Cardiac ventricle fibroblast (primary cell): Measurements from ENCODE around the gene P2RY4. TPM values are rescaled to one million over a fixed set of nuclear protein-coding genes. Genes with fewer than 3 reads are reported as not detected.

Source experiments
- total RNA-seq: library from RNA; depleted of rRNA; stranded (reverse); fragments of >200 nt; gene quantifications from 2 replicates; pipeline ENCODE4 v1.2.3, GENCODE V29; 2015

Gene P2RY4
- not detected in 2 replicates for total RNA-seq

DNA sequence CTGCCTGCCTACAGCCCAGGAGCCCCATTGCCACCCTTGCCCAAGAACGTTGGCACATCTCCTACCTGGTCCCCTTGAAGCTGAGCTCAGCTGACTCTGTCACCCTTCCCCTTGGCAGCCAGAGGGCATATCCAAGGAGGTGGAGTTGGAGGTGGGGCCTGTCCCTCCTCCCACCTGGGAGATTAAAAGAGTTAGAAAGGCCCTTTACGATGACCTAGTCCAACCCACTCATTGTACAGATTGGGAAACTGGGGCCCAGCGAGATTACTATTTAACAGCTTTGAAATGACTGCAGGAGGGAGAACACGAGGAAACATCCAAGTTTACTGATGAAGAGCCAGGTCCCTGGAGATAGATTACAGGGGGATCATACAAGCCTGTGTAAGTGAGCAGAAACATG, at the start of gene P2RY4:
Gene P2RY4, minus strand, starts transcription at position 101 of the 400 bp plus-strand sequence. CDS start 580 bp downstream, outside the sequence.

GRCh38 chrX:70289793-70290770, 30.1 kb upstream of the P2RY4 start, which contains the start of the genes KIF4A and PDZD11:
KIF4A (plus strand) TSS chrX:70290104; CDS start chrX:70290459, 355 bp downstream.
PDZD11 (minus strand) TSS chrX:70289927; CDS start chrX:70289341, 586 bp downstream.

GRCh38 chrX:70281951-70282350, 21.9 kb upstream of the P2RY4 start, which contains the start of gene RAB41:
RAB41 (plus strand) TSS chrX:70282172; CDS start chrX:70282218, 46 bp downstream.

DNA sequence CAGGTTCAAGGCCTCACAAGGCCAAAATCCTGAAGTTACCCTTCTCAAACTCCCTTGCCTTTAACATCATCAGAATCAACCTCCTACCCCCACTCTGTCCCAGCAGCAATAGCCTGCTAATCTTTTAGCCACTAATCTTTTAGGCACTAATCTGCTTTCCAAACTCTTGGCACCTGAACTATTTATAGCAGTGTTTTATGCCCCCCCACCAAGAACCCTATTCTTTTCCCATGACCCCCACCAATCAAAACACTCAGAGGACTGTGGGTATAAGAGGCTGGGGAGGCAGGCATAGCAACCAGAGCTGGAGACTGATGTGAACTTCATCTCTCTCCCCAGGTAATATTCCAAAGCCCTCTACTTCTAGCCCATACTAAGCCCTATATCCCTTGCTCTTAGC, 8.0 kb upstream of the P2RY4 start, which contains the start of gene ARR3:
Gene ARR3, plus strand, starts transcription at position 301 of the 400 bp plus-strand sequence. CDS start 1,052 bp downstream, outside the sequence.

DNA sequence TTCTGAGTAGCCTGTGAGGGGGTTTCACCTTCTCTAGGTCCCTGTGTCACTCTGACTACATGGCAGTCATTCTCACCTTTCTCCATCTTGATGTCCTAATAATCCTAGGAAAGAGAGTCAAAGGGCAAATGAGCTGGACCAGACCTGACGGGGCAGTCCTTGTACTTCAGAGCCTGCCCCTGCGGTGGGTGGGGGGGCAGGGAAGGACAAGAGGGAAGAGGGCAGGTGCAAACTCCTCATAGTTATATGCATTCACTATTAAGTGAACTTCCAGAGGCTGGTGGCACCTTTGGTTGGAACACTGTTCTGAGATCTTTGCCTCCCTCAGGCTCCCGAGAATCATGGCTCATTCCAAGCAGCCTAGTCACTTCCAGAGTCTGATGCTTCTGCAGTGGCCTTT, 25.6 kb downstream of the P2RY4 start, which contains the start of gene AWAT1:
Gene AWAT1, plus strand, starts transcription at position 301 of the 400 bp plus-strand sequence. Its CDS starts 41 bp downstream, at position 342.

Other genes with a start within 250 kb of the P2RY4 start
- not detected in 2 replicates for gene AWAT2, start 210.3 kb downstream of the P2RY4 start, total RNA-seq
- gene OTUD6A, start 197.7 kb downstream of the P2RY4 start, total RNA-seq, result not detected in 2 replicates
- gene IGBP1, start 126.8 kb downstream of the P2RY4 start, total RNA-seq, result 65.6 and 86.9 TPM in 2 replicates
- not detected in 2 replicates for gene DGAT2L6, start 82.7 kb downstream of the P2RY4 start, total RNA-seq
- gene AWAT1, start 25.5 kb downstream of the P2RY4 start, total RNA-seq, result not detected in 2 replicates
- gene ARR3, start 8.1 kb upstream of the P2RY4 start, total RNA-seq, result not detected in 2 replicates
- gene RAB41, start 22.0 kb upstream of the P2RY4 start, total RNA-seq, result not detected in 2 replicates
- gene PDZD11, start 29.7 kb upstream of the P2RY4 start, total RNA-seq, result 26.0 and 28.8 TPM in 2 replicates
- 1.4 and 2.3 TPM in 2 replicates for gene KIF4A, start 29.9 kb upstream of the P2RY4 start, total RNA-seq
- gene GDPD2, start 163.1 kb upstream of the P2RY4 start, total RNA-seq, result not detected in 2 replicates
- gene DLG3, start 184.6 kb upstream of the P2RY4 start, total RNA-seq, result 4.3 and 12.3 TPM in 2 replicates